Subcutaneous abdominal adipose tissue (tissue), 5 donors: ENCODE results near the gene IL17RA.
"Not testable (repeated sequence)": the region's sequence is repeated elsewhere in the genome, so short reads cannot be mapped to it uniquely, and the experiment has no call there.

Source experiments
- H3K27ac ChIP-seq: one replicate; pipeline ENCODE4 v1.7.0; 2013; ENCODE audit warnings: low read depth, mild to moderate bottlenecking, inconsistent platforms, low read length, moderate library complexity
- H3K27me3 ChIP-seq, 5 donors: one replicate each; pipeline ENCODE4 v1.7.0; 2013; ENCODE audit warnings: low read length in 5 of 5, inconsistent platforms in 1 of 5; ENCODE audit not compliant: control insufficient read depth in 5 of 5, insufficient read depth in 4 of 5
- H3K36me3 ChIP-seq, 5 donors: one replicate each; pipeline ENCODE4 v1.7.0; 2013; ENCODE audit warnings: low read length in 5 of 5; ENCODE audit not compliant: control insufficient read depth in 5 of 5, insufficient read depth in 5 of 5
- H3K4me1 ChIP-seq, 5 donors: one replicate each; pipeline ENCODE4 v1.7.0; 2013; ENCODE audit warnings: low read length in 5 of 5, mild to moderate bottlenecking in 3 of 5, moderate library complexity in 1 of 5; ENCODE audit not compliant: control insufficient read depth in 5 of 5, insufficient read depth in 5 of 5
- H3K4me3 ChIP-seq, 5 donors: one replicate each; pipeline ENCODE4 v1.7.0; 2013; ENCODE audit warnings: low read length in 5 of 5, low read depth in 1 of 5
- H3K9ac ChIP-seq, 5 donors: one replicate each; pipeline ENCODE4 v1.7.0; 2013; ENCODE audit warnings: low read length in 5 of 5, mild to moderate bottlenecking in 4 of 5, moderate library complexity in 3 of 5
- H3K9me3 ChIP-seq, 5 donors: one replicate each; pipeline ENCODE4 v1.7.0; 2013; ENCODE audit warnings: low read length in 5 of 5; ENCODE audit not compliant: control insufficient read depth in 5 of 5
- donor health status: healthy.
- donor health status: healthy.
- donor health status: healthy.
- donor health status: healthy.
- donor health status: healthy.

Gene IL17RA, protein sequence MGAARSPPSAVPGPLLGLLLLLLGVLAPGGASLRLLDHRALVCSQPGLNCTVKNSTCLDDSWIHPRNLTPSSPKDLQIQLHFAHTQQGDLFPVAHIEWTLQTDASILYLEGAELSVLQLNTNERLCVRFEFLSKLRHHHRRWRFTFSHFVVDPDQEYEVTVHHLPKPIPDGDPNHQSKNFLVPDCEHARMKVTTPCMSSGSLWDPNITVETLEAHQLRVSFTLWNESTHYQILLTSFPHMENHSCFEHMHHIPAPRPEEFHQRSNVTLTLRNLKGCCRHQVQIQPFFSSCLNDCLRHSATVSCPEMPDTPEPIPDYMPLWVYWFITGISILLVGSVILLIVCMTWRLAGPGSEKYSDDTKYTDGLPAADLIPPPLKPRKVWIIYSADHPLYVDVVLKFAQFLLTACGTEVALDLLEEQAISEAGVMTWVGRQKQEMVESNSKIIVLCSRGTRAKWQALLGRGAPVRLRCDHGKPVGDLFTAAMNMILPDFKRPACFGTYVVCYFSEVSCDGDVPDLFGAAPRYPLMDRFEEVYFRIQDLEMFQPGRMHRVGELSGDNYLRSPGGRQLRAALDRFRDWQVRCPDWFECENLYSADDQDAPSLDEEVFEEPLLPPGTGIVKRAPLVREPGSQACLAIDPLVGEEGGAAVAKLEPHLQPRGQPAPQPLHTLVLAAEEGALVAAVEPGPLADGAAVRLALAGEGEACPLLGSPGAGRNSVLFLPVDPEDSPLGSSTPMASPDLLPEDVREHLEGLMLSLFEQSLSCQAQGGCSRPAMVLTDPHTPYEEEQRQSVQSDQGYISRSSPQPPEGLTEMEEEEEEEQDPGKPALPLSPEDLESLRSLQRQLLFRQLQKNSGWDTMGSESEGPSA

DNA sequence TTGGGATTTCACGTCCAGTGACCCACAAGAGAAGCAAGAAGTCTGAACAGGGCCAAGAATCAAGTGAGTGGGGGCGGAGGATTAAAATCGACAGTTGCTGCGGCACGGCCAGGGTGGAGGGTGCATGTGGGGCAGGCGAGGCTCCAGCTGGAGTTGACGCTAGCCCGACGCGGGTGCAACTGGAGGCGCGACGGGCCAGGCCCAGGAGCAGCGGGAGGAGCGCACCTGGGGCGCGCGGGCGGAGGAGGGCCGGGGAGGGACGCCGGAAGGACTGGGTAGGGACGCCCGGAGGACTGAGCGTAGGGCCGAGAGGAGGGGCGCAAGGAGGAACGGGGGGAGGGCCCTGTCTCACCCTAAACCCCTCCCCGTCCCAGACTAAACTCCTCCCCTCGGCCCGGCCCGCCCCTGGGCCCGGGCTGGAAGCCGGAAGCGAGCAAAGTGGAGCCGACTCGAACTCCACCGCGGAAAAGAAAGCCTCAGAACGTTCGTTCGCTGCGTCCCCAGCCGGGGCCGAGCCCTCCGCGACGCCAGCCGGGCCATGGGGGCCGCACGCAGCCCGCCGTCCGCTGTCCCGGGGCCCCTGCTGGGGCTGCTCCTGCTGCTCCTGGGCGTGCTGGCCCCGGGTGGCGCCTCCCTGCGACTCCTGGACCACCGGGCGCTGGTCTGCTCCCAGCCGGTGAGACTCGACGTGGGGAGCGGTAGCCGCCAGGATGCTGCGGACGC lies at the start of gene IL17RA:
Gene IL17RA, plus strand, starts transcription at position 447 of the 723 bp plus-strand sequence. Its CDS starts 92 bp downstream, at position 539.
- H3K27ac ChIP-seq = peak within 1 kb of the TSS; percentile 70
- H3K27me3 ChIP-seq = no peaks in the 10 kb centered on the region
- H3K36me3 ChIP-seq = no peaks in the 10 kb centered on the region
- H3K4me3 ChIP-seq = peak within 1 kb of the TSS; percentile 42 to 89 (median 81)
- H3K9me3 ChIP-seq = no peaks in the 10 kb centered on the region
- H3K9ac ChIP-seq = peak within 1 kb of the TSS in 4 of 5 donors; percentile 80 to 84 (median 82)
- peaks cover 3 to 41% (median 33%) of the 10 kb centered on the region in 5 donors for H3K4me1 ChIP-seq

DNA sequence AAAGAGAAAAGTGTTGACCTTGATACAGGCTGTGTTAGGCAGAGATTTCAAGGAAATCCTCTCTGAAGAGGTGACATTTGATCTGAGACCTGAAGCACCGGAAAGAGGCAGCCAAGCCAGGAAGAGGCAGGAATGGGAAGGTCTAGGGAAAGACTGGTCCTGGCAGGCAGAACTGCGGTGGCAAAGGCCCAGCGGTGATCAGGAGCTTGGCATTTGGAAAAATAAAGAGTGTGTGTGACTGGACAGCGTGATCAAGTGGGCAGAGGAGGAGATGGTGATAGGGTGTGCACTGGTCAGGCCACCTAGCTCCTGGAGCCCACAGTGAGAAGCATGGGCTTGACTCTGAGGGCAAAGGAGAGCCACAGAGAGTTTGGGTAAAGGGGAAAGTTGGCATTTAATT lies 49.6 kb upstream of the IL17RA start:
- H3K9ac ChIP-seq = no peak overlapping the region
- H3K4me3 ChIP-seq = no peak overlapping the region
- H3K27me3 ChIP-seq = peaks cover 0 to 4% (median 0%) of the 10 kb centered on the region in 5 donors
- H3K27ac ChIP-seq = no peak overlapping the region
- peaks cover 0 to 8% (median 3%) of the 10 kb centered on the region in 5 donors for H3K4me1 ChIP-seq
- H3K36me3 ChIP-seq = no peaks in the 10 kb centered on the region
- H3K9me3 ChIP-seq = no peaks in the 10 kb centered on the region

DNA sequence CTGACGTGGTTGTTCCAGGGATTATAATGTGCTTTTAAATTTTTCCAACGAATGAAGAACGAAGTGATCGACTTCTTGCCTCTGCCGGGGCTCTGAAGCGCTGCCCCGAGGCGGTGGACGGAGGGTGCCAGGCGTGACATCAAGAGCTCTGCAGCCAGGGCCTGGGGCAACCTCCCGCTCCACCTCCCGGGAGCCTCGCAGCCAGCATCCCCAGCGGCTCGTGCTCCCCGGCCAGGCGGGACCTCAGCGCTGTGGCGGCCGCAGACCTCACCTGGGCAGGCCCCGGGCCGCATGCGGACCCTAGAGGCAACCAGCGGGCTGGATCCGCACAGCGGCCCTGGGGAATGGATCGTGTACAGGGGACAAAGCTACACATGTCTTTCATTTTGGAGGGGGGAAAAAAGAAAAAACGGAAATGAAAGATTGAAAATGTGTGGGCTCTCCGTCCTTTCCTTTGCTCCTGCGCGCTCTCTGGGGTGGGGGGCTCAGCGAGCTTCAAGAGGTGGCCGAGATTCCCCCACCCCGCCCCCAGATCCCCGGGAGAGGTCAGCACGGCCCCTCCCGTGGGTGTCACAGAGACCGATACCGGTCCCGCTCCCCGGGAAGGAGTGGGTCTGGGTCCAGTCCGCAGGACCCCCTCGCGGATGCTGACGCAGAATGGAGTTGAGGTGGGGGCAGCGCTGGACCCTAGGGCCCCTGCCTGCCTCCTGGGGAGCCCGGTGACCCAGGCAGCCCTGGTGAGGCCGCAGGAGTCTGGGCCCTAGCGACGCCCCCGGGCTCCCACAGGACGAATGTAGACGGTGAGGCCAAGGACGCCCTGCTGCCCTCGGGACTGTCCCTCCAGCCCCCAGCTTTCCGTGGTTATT lies 48.6 kb upstream of the IL17RA start:
- H3K27ac ChIP-seq, H3K27me3 ChIP-seq, H3K36me3 ChIP-seq, H3K9me3 ChIP-seq, H3K4me1 ChIP-seq: not testable (repeated sequence)
- Histone ChIP-seq H3K4me3 (peak overlapping the region; percentile 38 to 61 (median 40)), H3K9ac (peak overlapping the region in 2 of 5 donors; percentile 43 to 47)

DNA sequence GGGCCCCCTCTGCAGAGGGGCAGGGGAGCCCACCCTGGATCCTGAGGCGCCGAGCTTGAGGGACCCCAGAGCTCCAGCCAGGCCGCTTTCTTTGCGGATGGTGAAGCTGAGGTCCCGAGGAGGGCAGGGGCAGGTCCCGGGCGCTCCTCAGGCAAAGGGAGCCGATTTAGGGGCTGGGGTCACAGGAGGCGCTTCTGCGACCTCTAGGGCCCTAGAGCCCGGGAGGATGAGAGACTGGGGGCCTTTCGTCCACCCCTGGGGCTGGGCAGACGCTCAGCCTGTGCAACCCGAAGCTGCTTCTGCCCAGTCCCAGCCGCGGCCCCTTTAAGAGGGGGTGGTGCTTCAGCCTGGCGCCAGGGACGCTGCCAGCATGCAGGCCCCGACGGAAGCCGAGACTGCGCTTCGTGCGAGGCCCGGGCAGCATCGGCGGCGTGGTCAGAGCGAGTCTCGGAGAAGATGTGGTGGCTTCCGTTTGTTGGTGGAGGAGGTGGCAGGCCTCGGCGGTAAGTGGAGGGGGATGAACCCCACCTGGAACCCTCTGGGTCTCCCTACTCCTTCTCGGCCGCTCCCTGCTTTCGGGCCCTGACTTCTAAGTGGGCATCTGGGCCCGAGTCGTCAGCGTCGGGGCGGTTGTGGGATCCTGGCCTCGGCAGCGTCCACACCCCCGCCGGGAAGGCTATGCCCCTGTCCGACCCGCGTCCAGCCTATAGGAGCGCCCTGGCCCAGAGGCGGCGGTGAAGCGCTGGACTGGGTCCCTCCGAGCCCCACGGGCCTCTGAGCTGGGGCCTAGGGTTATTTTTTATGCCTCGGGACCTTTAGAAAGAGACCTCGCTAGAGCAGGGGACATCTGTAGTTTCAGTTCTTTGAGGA lies 47.7 kb upstream of the IL17RA start:
- H3K4me1 ChIP-seq, H3K27ac ChIP-seq, H3K9me3 ChIP-seq, H3K27me3 ChIP-seq, H3K36me3 ChIP-seq: not testable (repeated sequence)
- Histone ChIP-seq H3K9ac (peak overlapping the region in 3 of 5 donors; percentile 56 to 70 (median 60)), H3K4me3 (peak overlapping the region in 4 of 5 donors; percentile 39 to 61 (median 50))

DNA sequence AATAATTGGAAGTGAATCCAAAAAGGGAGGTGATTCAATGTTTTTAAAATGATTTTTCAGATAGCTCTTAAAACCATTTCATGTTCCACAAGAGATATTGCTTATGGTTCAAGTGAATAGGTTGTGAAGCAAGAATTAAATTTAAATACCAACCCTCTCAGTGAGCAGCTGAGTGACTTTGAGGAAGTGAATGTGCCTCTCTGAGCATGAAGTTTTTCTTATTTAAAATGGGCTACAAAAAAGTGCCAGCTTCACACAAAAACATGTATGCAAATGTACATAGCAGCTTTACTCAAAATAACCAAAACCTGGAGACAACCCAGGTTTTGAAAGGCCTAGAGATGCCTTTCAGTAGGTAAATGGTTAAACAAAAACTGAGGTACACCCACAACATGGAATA lies 41.3 kb upstream of the IL17RA start:
- Histone ChIP-seq H3K27ac (no peak overlapping the region), H3K27me3 (no peaks in the 10 kb centered on the region), H3K9ac (no peak overlapping the region), H3K4me3 (no peak overlapping the region), H3K36me3 (peaks cover 0 to 9% (median 3%) of the 10 kb centered on the region in 5 donors), H3K4me1 (peaks cover 0 to 3% (median 0%) of the 10 kb centered on the region in 5 donors), H3K9me3 (no peaks in the 10 kb centered on the region)

DNA sequence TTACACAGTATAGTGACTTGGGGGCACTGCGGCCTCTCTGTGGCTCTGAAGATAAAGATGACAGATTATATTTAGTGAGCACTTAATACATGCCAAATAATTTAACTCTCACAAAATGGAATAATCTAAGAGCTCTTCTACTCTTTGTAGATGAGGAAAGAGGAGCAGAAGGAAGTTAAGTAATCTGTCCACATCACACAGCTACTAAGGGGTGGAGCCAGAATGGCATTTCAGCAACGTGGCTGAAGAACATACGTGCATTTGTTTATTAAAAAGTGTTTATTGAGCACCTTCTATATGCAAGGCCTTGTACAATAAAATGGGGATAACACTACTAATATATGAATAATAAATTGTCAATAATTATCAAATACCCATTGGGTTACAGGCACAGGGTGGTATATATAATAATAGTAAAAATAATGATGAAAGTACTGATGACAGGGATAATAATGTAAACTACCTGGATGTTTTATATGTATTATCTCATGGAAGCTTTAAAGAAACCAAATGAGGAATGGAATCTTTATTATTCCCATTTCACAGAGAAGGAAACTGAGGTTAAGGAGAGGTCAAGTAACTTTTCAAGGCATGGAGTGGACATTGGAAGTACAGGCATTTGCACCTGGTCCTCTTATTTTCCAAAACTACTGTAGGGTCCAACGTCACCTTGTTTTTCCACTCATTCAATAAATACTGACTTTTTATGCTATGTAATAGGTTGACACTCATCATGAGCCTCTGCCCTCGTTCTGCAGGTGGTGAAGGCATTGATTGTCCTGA lies 38.0 kb upstream of the IL17RA start:
- H3K9me3 ChIP-seq = no peaks in the 10 kb centered on the region
- H3K4me1 ChIP-seq = no peaks in the 10 kb centered on the region
- H3K9ac ChIP-seq = no peak overlapping the region
- H3K27ac ChIP-seq = no peak overlapping the region
- no peaks in the 10 kb centered on the region for H3K27me3 ChIP-seq
- H3K36me3 ChIP-seq = peaks cover 0 to 14% (median 6%) of the 10 kb centered on the region in 5 donors
- no peak overlapping the region for H3K4me3 ChIP-seq

DNA sequence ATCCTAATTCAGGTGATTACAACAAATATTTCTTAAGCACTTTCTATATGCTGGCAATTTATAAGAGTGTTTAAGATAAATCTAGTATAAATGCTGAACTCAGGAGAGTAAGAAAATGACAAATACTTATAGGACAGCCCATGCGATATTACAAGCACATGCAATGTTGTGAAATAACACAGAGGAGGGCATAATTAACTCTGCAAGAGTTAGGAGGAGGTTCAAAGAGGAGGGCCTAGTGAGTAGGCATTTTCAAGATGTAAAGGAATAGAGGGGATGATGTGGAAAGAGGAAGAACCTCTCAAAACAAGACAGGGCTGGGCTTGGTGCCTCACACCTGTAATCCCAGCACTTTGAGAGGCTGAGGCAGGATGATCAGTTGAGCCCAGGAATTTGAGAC lies 37.1 kb upstream of the IL17RA start:
- no peaks in the 10 kb centered on the region for H3K9me3 ChIP-seq
- no peak overlapping the region for H3K4me3 ChIP-seq
- H3K27ac ChIP-seq = no peak overlapping the region
- H3K9ac ChIP-seq = no peak overlapping the region
- H3K4me1 ChIP-seq = no peaks in the 10 kb centered on the region
- H3K36me3 ChIP-seq = peaks cover 2 to 14% (median 6%) of the 10 kb centered on the region in 5 donors
- no peaks in the 10 kb centered on the region for H3K27me3 ChIP-seq

DNA sequence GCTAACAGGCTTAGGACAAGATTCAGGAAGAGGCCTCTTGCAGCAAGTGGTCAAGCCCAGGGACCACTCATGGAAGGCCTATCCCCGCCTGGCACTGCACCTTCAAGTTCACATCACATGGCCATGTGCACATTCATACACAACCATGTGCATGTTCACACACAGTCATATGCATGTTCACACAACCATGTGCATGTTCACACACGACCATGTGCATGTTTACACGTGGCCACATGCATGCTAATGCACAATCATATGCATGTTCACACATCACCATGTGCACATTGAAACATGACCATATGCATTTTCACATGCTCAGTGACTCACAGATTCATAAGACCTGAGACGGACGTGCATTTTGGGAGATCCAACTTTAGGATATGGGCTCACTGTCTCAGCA lies 28.7 kb upstream of the IL17RA start:
- Histone ChIP-seq H3K36me3 (peaks cover 4 to 19% (median 7%) of the 10 kb centered on the region in 5 donors), H3K9ac (no peak overlapping the region), H3K9me3 (no peaks in the 10 kb centered on the region), H3K27me3 (peaks cover 0 to 1% (median 0%) of the 10 kb centered on the region in 5 donors), H3K27ac (no peak overlapping the region), H3K4me1 (peaks cover 0 to 4% (median 0%) of the 10 kb centered on the region in 5 donors), H3K4me3 (no peak overlapping the region)
